Activated T-cell treated with anti-CD3 and anti-CD28 coated beads, Interleukin-2, amount 50 U/mL, for 72 hours (primary cell): ENCODE results near the gene TINCR. TPM values are rescaled to one million over a fixed set of nuclear protein-coding genes. Genes with fewer than 3 reads are reported as not detected.

ENCODE experiments used
- ATAC-seq, 2 donors: fragments of 150-1000 bp; cut with Tn5 transposase; replicated peaks in 1 of 2; 2 replicates each; pipeline ENCODE4 v1.10.0; 2021; ENCODE audit warnings: moderate library complexity in 2 of 2, mild to moderate bottlenecking in 1 of 2
- DNase-seq, 2 donors: peaks; one replicate each; pipeline ENCODE4 v3.0.0; 2021 to 2022; ENCODE audit warnings: mixed read lengths in 1 of 2
- H3K27ac Mint-ChIP-seq: one replicate; pipeline ENCODE4 v1.8.0; 2022; ENCODE audit warnings: mild to moderate bottlenecking, moderate library complexity, mixed read lengths
- H3K27me3 Mint-ChIP-seq: one replicate; pipeline ENCODE4 v1.8.0; 2022; ENCODE audit warnings: low read depth, mixed read lengths
- H3K36me3 Mint-ChIP-seq, 2 donors: one replicate each; pipeline ENCODE4 v1.8.0; 2022; ENCODE audit warnings: mixed read lengths in 2 of 2, mild to moderate bottlenecking in 1 of 2; ENCODE audit not compliant: insufficient read depth in 2 of 2
- H3K4me1 Mint-ChIP-seq: one replicate; pipeline ENCODE4 v1.8.0; 2022; ENCODE audit warnings: low read depth, mixed read lengths
- H3K4me3 Mint-ChIP-seq, 2 donors: one replicate each; pipeline ENCODE4 v1.8.0; 2022; ENCODE audit warnings: mild to moderate bottlenecking in 2 of 2, mixed read lengths in 2 of 2, moderate library complexity in 2 of 2
- H3K9me3 Mint-ChIP-seq, 2 donors: one replicate each; pipeline ENCODE4 v1.8.0; 2022; ENCODE audit warnings: mixed read lengths in 2 of 2
- total RNA-seq, 2 donors: library from RNA; stranded (reverse); gene quantifications; one replicate each; pipeline ENCODE4 v1.2.3, GENCODE V29; 2022

Gene TINCR
- total RNA-seq, 2 donors from 2014 or later: 0.91 to 0.93 TPM

DNA sequence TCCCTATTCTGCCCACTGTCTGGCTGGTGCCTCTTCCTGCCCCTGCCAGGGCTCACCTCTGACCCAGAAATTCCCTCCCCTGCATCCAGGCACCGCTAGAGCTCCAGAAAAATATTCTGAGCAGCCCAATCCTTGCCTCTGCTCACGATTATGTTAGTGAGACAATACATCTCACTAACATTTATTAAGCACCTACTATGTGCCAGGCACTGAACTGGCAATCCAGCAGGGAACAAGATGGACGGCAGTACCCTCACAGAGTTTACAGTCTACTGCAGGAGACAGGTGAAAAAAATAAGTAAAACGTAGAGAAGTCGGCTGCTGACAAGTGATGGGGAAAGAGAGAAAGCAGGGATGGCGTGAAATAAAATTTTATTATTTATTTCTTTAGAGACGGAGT is 5.5 kb downstream of the TINCR start:
- Mint-ChIP-seq H3K27ac (no peak overlapping the region), H3K9me3 (peaks cover 5 to 7% of the 10 kb centered on the region in 2 donors), H3K36me3 (peaks cover 4 to 6% of the 10 kb centered on the region in 2 donors), H3K27me3 (peaks cover 10% of the 10 kb centered on the region), H3K4me3 (no peak overlapping the region), H3K4me1 (no peaks in the 10 kb centered on the region)
- DNase-seq (no peak), ATAC-seq (no peak)

DNA sequence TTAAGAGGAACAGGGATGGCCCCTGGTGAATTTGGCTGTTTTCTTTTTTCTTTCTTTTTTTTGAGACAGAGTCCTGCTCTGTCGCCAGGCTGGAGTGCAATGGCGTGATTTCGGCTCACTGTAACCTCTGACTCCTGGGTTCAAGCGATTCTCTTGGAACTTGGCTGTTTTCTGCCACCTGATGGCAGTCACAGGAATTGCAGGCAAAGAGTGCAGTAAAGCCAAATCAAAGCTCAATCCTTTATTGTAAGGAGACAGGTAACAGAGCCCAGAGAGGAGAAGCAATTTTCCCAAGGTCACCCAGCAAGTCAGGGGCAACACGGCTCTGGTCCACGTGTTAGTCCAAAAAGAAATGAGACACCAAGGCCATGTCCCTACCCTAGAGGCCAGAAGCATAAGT is 6.2 kb downstream of the TINCR start:
- H3K9me3 Mint-ChIP-seq: peaks cover 5 to 7% of the 10 kb centered on the region in 2 donors
- H3K4me3 Mint-ChIP-seq: no peak overlapping the region
- H3K36me3 Mint-ChIP-seq: peaks cover 4 to 6% of the 10 kb centered on the region in 2 donors
- H3K27ac Mint-ChIP-seq: no peak overlapping the region
- peaks cover 18% of the 10 kb centered on the region for H3K27me3 Mint-ChIP-seq
- no peak for DNase-seq
- H3K4me1 Mint-ChIP-seq: no peaks in the 10 kb centered on the region
- no peak for ATAC-seq

DNA sequence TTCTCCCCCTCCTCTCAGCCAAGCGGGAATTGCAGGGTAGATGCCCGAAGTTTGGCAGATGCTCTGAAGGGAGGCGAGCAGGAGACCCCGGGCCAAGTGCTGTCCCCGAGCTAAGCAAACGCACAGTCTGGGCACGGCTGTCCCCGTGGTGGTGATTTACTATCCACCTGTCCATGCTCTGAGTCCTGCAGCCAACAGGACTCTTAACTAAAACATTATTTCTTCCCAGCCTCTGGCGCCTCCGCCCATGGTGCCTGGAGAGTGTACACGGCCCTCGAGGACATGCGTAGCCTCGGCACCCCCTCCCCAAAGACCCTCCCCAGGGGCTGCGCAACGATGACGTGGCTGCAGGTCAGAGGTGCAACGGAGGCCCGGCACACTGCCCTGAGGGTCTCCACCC is 7.6 kb downstream of the TINCR start:
- Mint-ChIP-seq H3K36me3 (peaks cover 4 to 6% of the 10 kb centered on the region in 2 donors), H3K27me3 (peaks cover 19% of the 10 kb centered on the region), H3K4me1 (no peaks in the 10 kb centered on the region), H3K9me3 (peaks cover 5 to 7% of the 10 kb centered on the region in 2 donors), H3K4me3 (no peak overlapping the region), H3K27ac (no peak overlapping the region)
- DNase-seq (no peak), ATAC-seq (no peak)

DNA sequence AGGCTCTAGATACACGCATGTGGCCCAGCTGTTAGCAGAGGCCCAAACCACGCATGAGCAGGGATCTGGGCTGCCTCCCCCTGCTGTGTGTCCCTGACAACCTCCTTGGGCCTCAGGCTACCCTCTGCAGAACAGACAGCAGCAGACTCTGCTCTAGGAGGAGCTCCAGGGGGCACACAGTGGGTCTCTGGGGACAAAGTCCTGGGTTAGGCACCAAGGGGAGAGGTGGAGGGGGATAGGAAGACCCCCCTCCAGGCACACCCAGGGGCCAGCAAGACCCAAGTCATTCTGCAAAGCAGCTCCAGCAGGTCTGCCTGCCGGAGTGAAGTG is 8.0 kb downstream of the TINCR start:
- H3K27ac Mint-ChIP-seq: no peak overlapping the region
- peaks cover 19% of the 10 kb centered on the region for H3K27me3 Mint-ChIP-seq
- DNase-seq: no peak
- peaks cover 5 to 7% of the 10 kb centered on the region in 2 donors for H3K9me3 Mint-ChIP-seq
- no peak overlapping the region for H3K4me3 Mint-ChIP-seq
- no peak for ATAC-seq
- H3K36me3 Mint-ChIP-seq: peaks cover 4 to 6% of the 10 kb centered on the region in 2 donors
- H3K4me1 Mint-ChIP-seq: no peaks in the 10 kb centered on the region

DNA sequence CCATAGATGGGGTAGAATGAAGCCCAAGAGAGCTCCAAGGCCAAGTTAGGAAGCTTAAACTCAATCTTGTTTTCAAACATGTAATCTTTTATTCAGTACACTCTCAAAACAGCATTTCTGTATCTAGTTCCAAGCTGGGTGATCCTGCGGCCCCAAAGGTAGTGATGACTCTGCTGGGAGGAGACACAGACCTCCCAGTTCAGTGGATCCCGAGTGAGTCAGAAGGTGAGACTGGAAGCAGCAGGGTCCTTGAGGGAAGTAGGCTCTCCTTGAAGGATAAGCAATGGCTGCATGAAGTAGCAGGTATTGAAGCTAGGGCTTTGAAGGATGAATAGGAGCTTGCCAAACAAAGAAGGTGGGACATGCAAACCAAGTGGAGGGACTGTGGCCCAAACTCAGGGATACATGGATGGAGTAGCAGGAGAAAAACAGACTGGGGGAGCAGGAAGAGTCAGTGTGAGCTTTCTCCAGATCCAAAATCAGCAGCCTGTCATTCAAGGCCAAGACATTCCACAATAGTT is 9.6 kb downstream of the TINCR start:
- DNase-seq (no peak), ATAC-seq (no peak)
- Mint-ChIP-seq H3K4me3 (no peak overlapping the region), H3K4me1 (no peaks in the 10 kb centered on the region), H3K27ac (no peak overlapping the region), H3K9me3 (peaks cover 5 to 7% of the 10 kb centered on the region in 2 donors), H3K36me3 (peaks cover 4 to 6% of the 10 kb centered on the region in 2 donors), H3K27me3 (peaks cover 16% of the 10 kb centered on the region)

DNA sequence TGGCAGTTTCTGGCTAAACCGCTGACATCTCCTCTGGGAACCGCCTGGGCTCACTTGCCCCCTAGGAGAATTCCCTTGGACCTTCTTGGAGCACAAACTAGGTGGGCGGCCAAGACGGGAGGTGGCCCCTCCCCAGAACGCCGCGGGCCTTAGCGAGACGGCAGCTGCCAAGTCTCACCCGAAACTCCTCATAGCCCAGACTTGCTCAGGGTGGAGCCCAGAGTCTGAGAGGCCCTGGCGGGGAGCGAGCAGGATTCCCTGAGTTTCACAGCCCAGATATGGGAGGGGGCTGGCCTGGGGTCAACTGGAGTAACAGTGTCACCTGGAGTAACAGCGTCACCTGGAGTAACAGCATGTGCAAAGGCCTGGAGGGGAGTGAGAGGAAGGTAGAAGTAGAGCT is 10.1 kb downstream of the TINCR start:
- Mint-ChIP-seq H3K4me3 (no peak overlapping the region), H3K27me3 (peaks cover 11% of the 10 kb centered on the region), H3K27ac (no peak overlapping the region), H3K4me1 (no peaks in the 10 kb centered on the region), H3K9me3 (peaks cover 5 to 7% of the 10 kb centered on the region in 2 donors), H3K36me3 (peaks cover 4 to 6% of the 10 kb centered on the region in 2 donors)
- no peak for ATAC-seq
- DNase-seq: no peak

DNA sequence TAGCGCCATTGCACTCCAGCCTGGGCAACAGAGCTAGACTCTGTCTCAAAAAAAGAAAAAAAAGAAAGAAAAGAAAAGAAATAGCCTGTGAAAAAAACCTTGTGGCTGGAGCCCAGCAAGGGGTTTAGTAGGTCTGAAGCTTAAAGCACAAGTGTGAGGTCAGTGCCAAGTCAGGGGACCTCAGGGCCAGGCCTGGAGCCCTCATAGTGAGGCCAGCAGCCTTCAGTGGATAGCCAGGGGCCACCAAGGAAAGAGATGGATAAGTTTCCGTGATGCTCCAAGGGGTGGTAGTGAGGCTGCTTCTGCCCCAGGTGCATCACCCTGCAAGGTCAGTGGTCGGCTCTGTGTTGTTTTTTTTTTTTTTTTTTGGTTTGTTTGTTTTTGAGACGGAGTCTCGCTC is 12.9 kb downstream of the TINCR start:
- Mint-ChIP-seq H3K27me3 (peaks cover 14% of the 10 kb centered on the region), H3K4me1 (no peaks in the 10 kb centered on the region), H3K4me3 (no peak overlapping the region), H3K9me3 (no peaks in the 10 kb centered on the region), H3K36me3 (no peaks in the 10 kb centered on the region), H3K27ac (no peak overlapping the region)
- ATAC-seq (no peak), DNase-seq (no peak)

DNA sequence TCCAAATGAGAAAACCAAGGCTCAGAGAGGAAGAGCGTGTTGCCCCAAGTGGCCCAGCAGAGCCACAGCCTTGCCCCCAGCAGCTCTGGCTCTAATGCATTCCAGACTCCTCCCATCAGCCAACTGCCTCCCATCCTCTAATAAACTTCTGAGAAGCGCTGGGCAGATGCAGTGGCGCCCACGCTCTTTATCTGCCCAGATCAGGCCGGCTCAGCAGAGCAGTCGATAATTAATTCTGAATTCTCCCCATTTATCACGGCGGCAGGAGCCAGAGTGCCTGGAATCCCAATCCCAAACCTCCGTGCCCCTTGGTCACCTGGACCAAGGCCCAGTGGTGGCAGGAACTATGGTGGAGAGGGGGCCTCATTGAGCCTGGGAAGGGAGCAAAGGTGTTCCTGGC is 13.9 kb downstream of the TINCR start:
- ATAC-seq (no peak), DNase-seq (no peak)
- H3K36me3 Mint-ChIP-seq: no peaks in the 10 kb centered on the region

DNA sequence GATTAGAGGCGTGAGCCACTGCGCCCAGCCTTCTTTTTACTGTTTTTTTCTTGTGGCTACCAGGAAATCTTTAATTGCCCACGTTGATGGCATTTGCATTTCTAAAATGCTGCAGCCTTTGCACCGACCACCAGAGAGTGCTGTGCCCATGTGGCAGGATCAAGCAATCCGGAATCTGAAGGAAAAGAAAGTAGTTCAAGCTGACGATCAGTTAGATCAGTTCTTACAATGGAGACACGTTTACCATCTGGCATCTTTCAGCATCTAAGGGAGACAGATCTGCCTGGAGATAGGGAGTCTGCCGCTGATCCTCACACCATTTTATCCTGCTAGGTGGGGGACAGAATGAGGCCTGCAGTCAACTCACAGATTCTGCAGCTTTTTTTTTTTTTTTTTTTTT is 19.9 kb downstream of the TINCR start:
- Mint-ChIP-seq H3K4me1 (no peaks in the 10 kb centered on the region), H3K36me3 (no peaks in the 10 kb centered on the region), H3K4me3 (no peak overlapping the region), H3K27ac (no peak overlapping the region), H3K9me3 (no peaks in the 10 kb centered on the region), H3K27me3 (peaks cover 10% of the 10 kb centered on the region)
- peak; percentile 39 to 54 for ATAC-seq
- peak; percentile 33 to 34 for DNase-seq

More for the DNA sequence above, 13.9 kb downstream of the TINCR start:
- no peaks in the 10 kb centered on the region for H3K9me3 Mint-ChIP-seq
- no peaks in the 10 kb centered on the region for H3K4me1 Mint-ChIP-seq
- H3K27ac Mint-ChIP-seq: no peak overlapping the region
- peaks cover 20% of the 10 kb centered on the region for H3K27me3 Mint-ChIP-seq
- no peak overlapping the region for H3K4me3 Mint-ChIP-seq

DNA sequence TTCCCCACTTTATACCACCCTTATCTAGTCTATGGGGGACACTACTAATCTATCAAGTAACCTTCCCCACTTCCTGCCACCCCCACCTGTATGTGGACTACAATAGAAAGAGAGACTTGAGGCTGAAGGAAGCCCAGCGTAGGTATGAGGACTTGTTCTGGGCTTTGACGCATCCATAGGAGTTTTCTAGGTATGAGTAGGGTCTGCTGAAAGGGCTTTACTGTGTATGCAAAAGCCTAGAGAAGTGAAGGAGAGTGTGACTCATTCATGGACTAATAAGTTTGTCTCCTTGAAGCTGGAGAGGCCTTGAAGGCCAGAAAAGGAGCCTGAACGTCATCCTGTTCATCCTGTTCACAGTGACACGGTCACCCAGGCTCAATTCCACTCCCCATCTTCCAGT is 21.8 kb downstream of the TINCR start:
- no peaks in the 10 kb centered on the region for H3K36me3 Mint-ChIP-seq
- DNase-seq: no peak
- no peak overlapping the region for H3K27ac Mint-ChIP-seq
- ATAC-seq: no peak
- H3K27me3 Mint-ChIP-seq: peaks cover 10% of the 10 kb centered on the region
- H3K9me3 Mint-ChIP-seq: no peaks in the 10 kb centered on the region
- H3K4me3 Mint-ChIP-seq: no peak overlapping the region
- no peaks in the 10 kb centered on the region for H3K4me1 Mint-ChIP-seq

DNA sequence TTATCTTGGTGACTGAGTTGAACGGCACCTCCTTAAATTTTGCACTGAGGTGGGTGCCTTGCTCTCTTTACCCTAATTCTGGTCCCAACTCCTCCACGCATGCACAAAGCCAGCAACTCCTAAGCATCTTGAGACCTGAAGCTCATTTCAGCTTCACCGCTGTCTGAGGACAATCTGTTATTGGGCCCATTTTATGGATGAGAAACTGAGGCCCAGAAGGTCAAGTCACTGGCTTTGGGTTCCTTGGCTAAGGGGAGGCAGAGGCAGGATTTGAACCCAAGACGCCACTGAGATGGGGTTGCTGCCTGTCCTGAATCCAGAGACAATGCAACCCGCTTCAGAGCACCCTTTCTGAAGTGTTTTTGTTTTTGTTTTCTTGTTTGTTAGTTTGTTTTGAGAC is 22.7 kb downstream of the TINCR start:
- no peak for ATAC-seq

DNA sequence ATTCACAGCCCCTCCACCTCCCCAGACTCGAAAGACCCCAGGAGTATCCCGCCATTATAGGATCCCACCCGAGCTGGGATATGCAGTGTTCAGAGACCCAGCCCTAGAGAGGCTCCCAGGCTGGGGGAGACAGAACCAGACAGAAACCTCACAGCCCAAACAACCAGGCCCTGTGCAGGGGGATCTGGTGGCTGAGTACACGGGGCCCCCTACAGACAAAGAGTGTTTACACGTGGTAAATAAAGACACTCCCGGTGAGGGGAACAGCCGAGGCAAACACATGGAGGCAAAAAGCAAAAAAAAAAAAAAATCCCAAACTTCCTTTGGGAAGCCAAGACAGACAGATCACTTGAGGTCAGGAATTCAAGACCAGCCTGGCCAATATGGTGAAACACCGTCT is 25.1 kb downstream of the TINCR start:
- H3K4me1 Mint-ChIP-seq: no peaks in the 10 kb centered on the region
- H3K36me3 Mint-ChIP-seq: no peaks in the 10 kb centered on the region
- no peaks in the 10 kb centered on the region for H3K9me3 Mint-ChIP-seq
- H3K4me3 Mint-ChIP-seq: no peak overlapping the region
- DNase-seq (no peak), ATAC-seq (no peak)
- H3K27ac Mint-ChIP-seq: no peak overlapping the region
- H3K27me3 Mint-ChIP-seq: no peaks in the 10 kb centered on the region

More for the DNA sequence above, 22.7 kb downstream of the TINCR start:
- Mint-ChIP-seq H3K27ac (no peak overlapping the region), H3K27me3 (peaks cover 8% of the 10 kb centered on the region), H3K4me3 (no peak overlapping the region), H3K9me3 (no peaks in the 10 kb centered on the region), H3K36me3 (no peaks in the 10 kb centered on the region), H3K4me1 (no peaks in the 10 kb centered on the region)
- no peak for DNase-seq

DNA sequence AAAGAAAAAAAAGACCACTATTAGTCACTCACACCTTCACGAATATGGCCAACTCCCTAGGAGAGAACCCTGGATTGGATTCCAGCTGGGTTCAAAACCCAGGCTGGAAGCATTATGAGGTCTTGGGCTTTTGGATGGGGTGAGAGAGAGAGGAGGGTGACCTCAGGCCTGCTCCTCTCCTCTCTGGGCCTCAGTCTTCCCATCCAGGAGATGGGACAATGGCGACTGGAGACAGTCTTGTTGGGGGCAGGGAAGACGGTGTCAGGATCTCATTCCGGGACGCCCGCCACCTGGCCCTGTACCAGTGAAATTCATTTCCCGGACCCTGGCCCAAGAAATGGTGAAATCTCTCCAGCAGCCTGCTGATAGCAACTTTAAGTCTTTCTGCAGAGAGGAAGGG is 26.3 kb downstream of the TINCR start:
- Mint-ChIP-seq H3K27me3 (no peaks in the 10 kb centered on the region), H3K36me3 (peaks cover 0 to 1% of the 10 kb centered on the region in 2 donors), H3K4me3 (no peak overlapping the region), H3K4me1 (no peaks in the 10 kb centered on the region), H3K9me3 (no peaks in the 10 kb centered on the region), H3K27ac (no peak overlapping the region)
- ATAC-seq (no peak), DNase-seq (no peak)

DNA sequence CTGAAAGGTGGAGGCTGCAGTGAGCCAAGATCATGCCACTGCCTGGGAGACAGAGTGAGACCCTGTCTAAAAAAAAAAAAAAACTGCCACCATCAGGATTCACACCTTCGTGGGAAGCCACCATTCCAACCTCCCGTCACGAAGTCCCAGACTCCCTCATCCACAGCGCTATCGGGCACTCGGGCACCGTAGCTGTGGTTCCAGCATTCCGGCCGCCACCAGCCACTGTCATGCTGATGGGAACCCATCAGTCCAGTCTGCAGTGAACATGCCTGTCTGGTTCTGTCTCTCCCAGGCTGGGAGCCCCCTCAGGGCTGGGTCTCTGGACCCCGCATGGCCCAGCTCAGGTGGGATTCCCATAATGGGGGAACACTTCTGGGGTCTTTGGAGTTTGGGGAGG is 27.5 kb downstream of the TINCR start:
- Mint-ChIP-seq H3K36me3 (peaks cover under 1 to 6% of the 10 kb centered on the region in 2 donors), H3K9me3 (peaks cover under 1 to 2% of the 10 kb centered on the region in 2 donors), H3K27me3 (peaks cover 7% of the 10 kb centered on the region), H3K4me1 (no peaks in the 10 kb centered on the region), H3K4me3 (no peak overlapping the region), H3K27ac (no peak overlapping the region)
- DNase-seq (no peak), ATAC-seq (no peak)
